GM21360 (cell line): ENCODE results near the gene DLG3.
"Not testable (repeated sequence)": the region's sequence is repeated elsewhere in the genome, so short reads cannot be mapped to it uniquely, and the experiment has no call there.

Experiments
- ATAC-seq: cut with Tn5 transposase; IDR thresholded peaks from one replicate; pipeline ENCODE4 v1.9.1; 2021; ENCODE audit warnings: mild to moderate bottlenecking, moderate library complexity; ENCODE audit not compliant: unreplicated experiment

Gene DLG3

GRCh38 chrX:70444326-70444945 is at the start of gene DLG3:
TSS of gene DLG3 (plus strand) at chrX:70444835. CDS start at chrX:70445202, 367 bp downstream.
- no peak for ATAC-seq

GRCh38 chrX:70398899-70399298 is 45.7 kb upstream of the DLG3 start:
- ATAC-seq = no peak

- not testable (repeated sequence) for ATAC-seq
Observed at GRCh38 chrX:70400181-70400580, 44.5 kb upstream of the DLG3 start.

- ATAC-seq = no peak
Observed at GRCh38 chrX:70402721-70403120, 41.9 kb upstream of the DLG3 start.

GRCh38 chrX:70405003-70405402 is 39.6 kb upstream of the DLG3 start:
- no peak for ATAC-seq

- no peak for ATAC-seq
Observed at GRCh38 chrX:70410921-70411320, 33.7 kb upstream of the DLG3 start.

GRCh38 chrX:70411475-70411874 is 33.2 kb upstream of the DLG3 start:
- ATAC-seq = no peak

GRCh38 chrX:70421618-70422017 is 23.0 kb upstream of the DLG3 start:
- ATAC-seq = no peak

GRCh38 chrX:70422851-70423341 is 21.7 kb upstream of the DLG3 start, which contains the start of gene GDPD2:
TSS of gene GDPD2 (plus strand) at chrX:70423314. CDS start at chrX:70424985, 1,671 bp downstream.
- ATAC-seq = no peak

- ATAC-seq = no peak
Observed at GRCh38 chrX:70423936-70424675, 20.5 kb upstream of the DLG3 start.

- no peak for ATAC-seq
Observed at GRCh38 chrX:70424801-70425200, 19.8 kb upstream of the DLG3 start.

- no peak for ATAC-seq
Observed at GRCh38 chrX:70426286-70427278, 18.1 kb upstream of the DLG3 start.

GRCh38 chrX:70427365-70427764 is 17.3 kb upstream of the DLG3 start:
- no peak for ATAC-seq

GRCh38 chrX:70429759-70430158 is 14.9 kb upstream of the DLG3 start:
- no peak for ATAC-seq

GRCh38 chrX:70432936-70433847 is 11.4 kb upstream of the DLG3 start:
- ATAC-seq = no peak

GRCh38 chrX:70433848-70434351 is 10.7 kb upstream of the DLG3 start:
- ATAC-seq = peak; percentile 58

- peak; percentile 55 for ATAC-seq
Observed at GRCh38 chrX:70434352-70434866, 10.2 kb upstream of the DLG3 start.

- peak; percentile 5 for ATAC-seq
Observed at GRCh38 chrX:70434914-70435586, 9.6 kb upstream of the DLG3 start.

GRCh38 chrX:70436343-70436742 is 8.3 kb upstream of the DLG3 start:
- ATAC-seq = no peak
